ENCODE results near the gene BARD1. TPM values are rescaled to one million over a fixed set of nuclear protein-coding genes. Genes with fewer than 3 reads are reported as not detected.

BARD1 gene
- total and polyA plus RNA-seq, 4 donors, result 0.54 to 11.3 (median 3.0) TPM

DNA sequence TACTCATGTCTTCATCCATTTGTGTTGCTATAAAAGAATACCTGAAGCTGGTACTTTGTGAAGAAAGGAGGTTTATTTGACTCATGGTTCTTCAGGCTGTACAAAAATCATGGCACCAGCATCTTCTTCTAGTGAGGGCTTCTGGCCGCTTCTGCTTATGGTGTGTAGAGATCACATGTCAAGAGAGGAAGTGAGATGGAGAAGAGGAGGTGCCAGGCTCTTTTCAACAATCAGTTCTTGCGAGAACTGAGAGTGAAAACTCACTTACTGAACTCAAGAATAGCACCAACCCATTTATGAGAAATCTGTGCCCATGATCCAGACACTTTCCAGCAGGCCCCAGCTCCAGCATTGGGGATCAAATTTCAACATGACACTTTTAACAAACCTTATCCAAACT, 30.0 kb upstream of the BARD1 start:
- WGBS, result 94% methylated on average over 2 of the region's 2 CpGs
- no peak for DNase-seq (ENCODE audit: low spot score)
- H3K9me3 ChIP-seq (ENCODE audit: control insufficient read depth in 4 of 4, low read length in 3 of 4), result no peaks in the 10 kb centered on the region
- TF ChIP-seq HNF4A (conservative IDR thresholded peaks at IDR 0.05) (no peak), FOXA1 (IDR thresholded peaks at IDR 0.05) (no peak), EGR1 (IDR thresholded peaks at IDR 0.05; ENCODE audit: low read depth in 2 of 2) (no peak), RAD21 (IDR thresholded peaks at IDR 0.05) (no peak), NR2F2 (IDR thresholded peaks at IDR 0.05) (no peak), RXRA (IDR thresholded peaks at IDR 0.05) (no peak), GABPA (IDR thresholded peaks at IDR 0.05 in 1 of 2, conservative IDR thresholded peaks at IDR 0.05 in 1 of 2) (no peak), YY1 (IDR thresholded peaks at IDR 0.05) (no peak), HNF4G (IDR thresholded peaks at IDR 0.05) (no peak), SP1 (IDR thresholded peaks at IDR 0.05) (no peak), FOXA2 (IDR thresholded peaks at IDR 0.05) (no peak)
- TF ChIP-seq, protein P1, sequence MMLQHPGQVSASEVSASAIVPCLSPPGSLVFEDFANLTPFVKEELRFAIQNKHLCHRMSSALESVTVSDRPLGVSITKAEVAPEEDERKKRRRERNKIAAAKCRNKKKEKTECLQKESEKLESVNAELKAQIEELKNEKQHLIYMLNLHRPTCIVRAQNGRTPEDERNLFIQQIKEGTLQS (IDR thresholded peaks at IDR 0.05), result no peak
- TF ChIP-seq, protein P2, sequence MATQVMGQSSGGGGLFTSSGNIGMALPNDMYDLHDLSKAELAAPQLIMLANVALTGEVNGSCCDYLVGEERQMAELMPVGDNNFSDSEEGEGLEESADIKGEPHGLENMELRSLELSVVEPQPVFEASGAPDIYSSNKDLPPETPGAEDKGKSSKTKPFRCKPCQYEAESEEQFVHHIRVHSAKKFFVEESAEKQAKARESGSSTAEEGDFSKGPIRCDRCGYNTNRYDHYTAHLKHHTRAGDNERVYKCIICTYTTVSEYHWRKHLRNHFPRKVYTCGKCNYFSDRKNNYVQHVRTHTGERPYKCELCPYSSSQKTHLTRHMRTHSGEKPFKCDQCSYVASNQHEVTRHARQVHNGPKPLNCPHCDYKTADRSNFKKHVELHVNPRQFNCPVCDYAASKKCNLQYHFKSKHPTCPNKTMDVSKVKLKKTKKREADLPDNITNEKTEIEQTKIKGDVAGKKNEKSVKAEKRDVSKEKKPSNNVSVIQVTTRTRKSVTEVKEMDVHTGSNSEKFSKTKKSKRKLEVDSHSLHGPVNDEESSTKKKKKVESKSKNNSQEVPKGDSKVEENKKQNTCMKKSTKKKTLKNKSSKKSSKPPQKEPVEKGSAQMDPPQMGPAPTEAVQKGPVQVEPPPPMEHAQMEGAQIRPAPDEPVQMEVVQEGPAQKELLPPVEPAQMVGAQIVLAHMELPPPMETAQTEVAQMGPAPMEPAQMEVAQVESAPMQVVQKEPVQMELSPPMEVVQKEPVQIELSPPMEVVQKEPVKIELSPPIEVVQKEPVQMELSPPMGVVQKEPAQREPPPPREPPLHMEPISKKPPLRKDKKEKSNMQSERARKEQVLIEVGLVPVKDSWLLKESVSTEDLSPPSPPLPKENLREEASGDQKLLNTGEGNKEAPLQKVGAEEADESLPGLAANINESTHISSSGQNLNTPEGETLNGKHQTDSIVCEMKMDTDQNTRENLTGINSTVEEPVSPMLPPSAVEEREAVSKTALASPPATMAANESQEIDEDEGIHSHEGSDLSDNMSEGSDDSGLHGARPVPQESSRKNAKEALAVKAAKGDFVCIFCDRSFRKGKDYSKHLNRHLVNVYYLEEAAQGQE (IDR thresholded peaks at IDR 0.05), result no peak
- TF ChIP-seq, protein P3, sequence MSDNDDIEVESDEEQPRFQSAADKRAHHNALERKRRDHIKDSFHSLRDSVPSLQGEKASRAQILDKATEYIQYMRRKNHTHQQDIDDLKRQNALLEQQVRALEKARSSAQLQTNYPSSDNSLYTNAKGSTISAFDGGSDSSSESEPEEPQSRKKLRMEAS (IDR thresholded peaks at IDR 0.05), result no peak
- TF ChIP-seq, protein P4, sequence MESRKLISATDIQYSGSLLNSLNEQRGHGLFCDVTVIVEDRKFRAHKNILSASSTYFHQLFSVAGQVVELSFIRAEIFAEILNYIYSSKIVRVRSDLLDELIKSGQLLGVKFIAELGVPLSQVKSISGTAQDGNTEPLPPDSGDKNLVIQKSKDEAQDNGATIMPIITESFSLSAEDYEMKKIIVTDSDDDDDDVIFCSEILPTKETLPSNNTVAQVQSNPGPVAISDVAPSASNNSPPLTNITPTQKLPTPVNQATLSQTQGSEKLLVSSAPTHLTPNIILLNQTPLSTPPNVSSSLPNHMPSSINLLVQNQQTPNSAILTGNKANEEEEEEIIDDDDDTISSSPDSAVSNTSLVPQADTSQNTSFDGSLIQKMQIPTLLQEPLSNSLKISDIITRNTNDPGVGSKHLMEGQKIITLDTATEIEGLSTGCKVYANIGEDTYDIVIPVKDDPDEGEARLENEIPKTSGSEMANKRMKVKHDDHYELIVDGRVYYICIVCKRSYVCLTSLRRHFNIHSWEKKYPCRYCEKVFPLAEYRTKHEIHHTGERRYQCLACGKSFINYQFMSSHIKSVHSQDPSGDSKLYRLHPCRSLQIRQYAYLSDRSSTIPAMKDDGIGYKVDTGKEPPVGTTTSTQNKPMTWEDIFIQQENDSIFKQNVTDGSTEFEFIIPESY (IDR thresholded peaks at IDR 0.05), result no peak
- TF ChIP-seq, protein P5, sequence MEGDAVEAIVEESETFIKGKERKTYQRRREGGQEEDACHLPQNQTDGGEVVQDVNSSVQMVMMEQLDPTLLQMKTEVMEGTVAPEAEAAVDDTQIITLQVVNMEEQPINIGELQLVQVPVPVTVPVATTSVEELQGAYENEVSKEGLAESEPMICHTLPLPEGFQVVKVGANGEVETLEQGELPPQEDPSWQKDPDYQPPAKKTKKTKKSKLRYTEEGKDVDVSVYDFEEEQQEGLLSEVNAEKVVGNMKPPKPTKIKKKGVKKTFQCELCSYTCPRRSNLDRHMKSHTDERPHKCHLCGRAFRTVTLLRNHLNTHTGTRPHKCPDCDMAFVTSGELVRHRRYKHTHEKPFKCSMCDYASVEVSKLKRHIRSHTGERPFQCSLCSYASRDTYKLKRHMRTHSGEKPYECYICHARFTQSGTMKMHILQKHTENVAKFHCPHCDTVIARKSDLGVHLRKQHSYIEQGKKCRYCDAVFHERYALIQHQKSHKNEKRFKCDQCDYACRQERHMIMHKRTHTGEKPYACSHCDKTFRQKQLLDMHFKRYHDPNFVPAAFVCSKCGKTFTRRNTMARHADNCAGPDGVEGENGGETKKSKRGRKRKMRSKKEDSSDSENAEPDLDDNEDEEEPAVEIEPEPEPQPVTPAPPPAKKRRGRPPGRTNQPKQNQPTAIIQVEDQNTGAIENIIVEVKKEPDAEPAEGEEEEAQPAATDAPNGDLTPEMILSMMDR (IDR thresholded peaks at IDR 0.05; ENCODE audit: low read depth, low read length, missing input control), result no peak
- H3K4me3 ChIP-seq (ENCODE audit: low read depth in 1 of 3, low read length in 3 of 3), result no peak overlapping the region
- no peak overlapping the region for H3K27ac ChIP-seq (ENCODE audit: low read depth in 1 of 2, low read length in 2 of 2)
- H3K4me1 ChIP-seq (ENCODE audit: control insufficient read depth in 4 of 4, insufficient read depth in 4 of 4, low read length in 3 of 4), result no peaks in the 10 kb centered on the region
- no peak overlapping the region for H3K9ac ChIP-seq (ENCODE audit: low read depth in 1 of 2, low read length in 2 of 2)
- no peaks in the 10 kb centered on the region for H3K36me3 ChIP-seq (ENCODE audit: control insufficient read depth in 4 of 4, insufficient read depth in 3 of 4, low read depth in 1 of 4, low read length in 3 of 4)
- no peaks in the 10 kb centered on the region for H3K27me3 ChIP-seq (ENCODE audit: control insufficient read depth in 4 of 4, insufficient read depth in 4 of 4, low read length in 3 of 4)

DNA sequence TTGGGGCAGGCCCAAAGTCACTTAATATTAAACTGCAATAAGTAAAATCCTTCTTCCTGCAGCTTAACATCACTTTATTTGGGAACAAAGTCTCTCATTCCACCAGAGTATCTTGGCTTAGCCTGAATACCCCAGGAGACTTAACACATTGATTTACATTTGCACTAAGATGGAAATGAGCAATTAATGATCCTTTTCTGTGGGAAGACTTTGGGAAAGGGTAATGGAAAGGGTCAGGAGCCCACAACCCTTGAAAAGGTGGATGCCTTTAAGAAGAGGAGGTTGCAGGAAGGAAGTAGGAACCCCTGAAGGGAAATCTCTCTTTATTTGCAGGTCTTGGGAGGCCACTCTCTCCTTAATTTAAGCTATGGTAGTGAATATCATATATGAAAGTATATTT, 28.0 kb upstream of the BARD1 start:
- H3K27ac ChIP-seq (ENCODE audit: low read depth in 1 of 2, low read length in 2 of 2), result no peak overlapping the region
- no peak overlapping the region for H3K4me3 ChIP-seq (ENCODE audit: low read depth in 1 of 3, low read length in 3 of 3)
- no peaks in the 10 kb centered on the region for H3K36me3 ChIP-seq (ENCODE audit: control insufficient read depth in 4 of 4, insufficient read depth in 3 of 4, low read depth in 1 of 4, low read length in 3 of 4)
- no peak overlapping the region for H3K9ac ChIP-seq (ENCODE audit: low read depth in 1 of 2, low read length in 2 of 2)
- DNase-seq (ENCODE audit: low spot score), result no peak
- no peaks in the 10 kb centered on the region for H3K9me3 ChIP-seq (ENCODE audit: control insufficient read depth in 4 of 4, low read length in 3 of 4)
- H3K4me1 ChIP-seq (ENCODE audit: control insufficient read depth in 4 of 4, insufficient read depth in 4 of 4, low read length in 3 of 4), result no peaks in the 10 kb centered on the region
- no peaks in the 10 kb centered on the region for H3K27me3 ChIP-seq (ENCODE audit: control insufficient read depth in 4 of 4, insufficient read depth in 4 of 4, low read length in 3 of 4)
- TF ChIP-seq SP1 (IDR thresholded peaks at IDR 0.05) (no peak), FOXA1 (IDR thresholded peaks at IDR 0.05) (no peak), HNF4A (conservative IDR thresholded peaks at IDR 0.05) (no peak), RXRA (IDR thresholded peaks at IDR 0.05) (no peak), EGR1 (IDR thresholded peaks at IDR 0.05; ENCODE audit: low read depth in 2 of 2) (no peak), JUND (IDR thresholded peaks at IDR 0.05) (no peak), GABPA (IDR thresholded peaks at IDR 0.05 in 1 of 2, conservative IDR thresholded peaks at IDR 0.05 in 1 of 2) (no peak), RAD21 (IDR thresholded peaks at IDR 0.05) (no peak), YY1 (IDR thresholded peaks at IDR 0.05) (no peak)
- TF ChIP-seq, protein P5 (IDR thresholded peaks at IDR 0.05; ENCODE audit: low read depth, low read length, missing input control), result no peak
- TF ChIP-seq, protein P3 (IDR thresholded peaks at IDR 0.05), result no peak

Measured in liver (tissue), 9 donors.